CD14-positive monocyte (primary cell): ENCODE measurements around the gene EXOC6B. TPM values are rescaled to one million over a fixed set of nuclear protein-coding genes. Genes with fewer than 3 reads are reported as not detected.

ENCODE experiments used
- DNase-seq, 3 donors: peaks; one replicate each; pipeline ENCODE4 v3.0.0-alpha.2; 2011 to 2022
- H2AFZ ChIP-seq: 2 replicates; pipeline ENCODE4 v1.6.0; 2012; ENCODE audit warnings: mild to moderate bottlenecking, low read depth, low read length, inconsistent platforms; ENCODE audit not compliant: insufficient read depth, poor library complexity, severe bottlenecking
- H3K27ac ChIP-seq, 2 donors: 1 replicate in 1 of 2; 2 replicates in 1 of 2; pipeline ENCODE4 v1.5.1; 2012 to 2013; ENCODE audit warnings: low read length in 2 of 2, control low read depth in 1 of 2, inconsistent platforms in 1 of 2, low read depth in 1 of 2, mild to moderate bottlenecking in 1 of 2
- H3K27me3 ChIP-seq, 2 donors: one replicate each; pipeline versions ENCODE4 v1.6.0 to v1.6.1; 2011 to 2013; ENCODE audit warnings: low read length in 2 of 2; ENCODE audit not compliant: control insufficient read depth in 2 of 2, insufficient read depth in 2 of 2
- H3K36me3 ChIP-seq, 2 donors: replicated peaks in 1 of 2; 1 replicate in 1 of 2; 2 replicates in 1 of 2; pipeline versions ENCODE4 v1.5.1 to v1.6.1; 2012 to 2013; ENCODE audit warnings: low read length in 2 of 2, control low read depth in 1 of 2, inconsistent platforms in 1 of 2, mild to moderate bottlenecking in 1 of 2; ENCODE audit not compliant: insufficient read depth in 2 of 2, control insufficient read depth in 1 of 2
- H3K4me1 ChIP-seq, 2 donors: 1 replicate in 1 of 2; 2 replicates in 1 of 2; pipeline versions ENCODE4 v1.5.1 to v1.6.1; 2012 to 2013; ENCODE audit warnings: low read length in 2 of 2, control low read depth in 1 of 2, inconsistent platforms in 1 of 2, mild to moderate bottlenecking in 1 of 2, moderate library complexity in 1 of 2; ENCODE audit not compliant: insufficient read depth in 2 of 2, control insufficient read depth in 1 of 2
- H3K4me2 ChIP-seq: replicated peaks from 2 replicates; pipeline ENCODE3; 2012; ENCODE audit warnings: low read length, moderate library complexity, mild to moderate bottlenecking; ENCODE audit not compliant: poor library complexity, severe bottlenecking; ENCODE audit errors: extremely low read depth
- H3K4me3 ChIP-seq, 3 experiments: fragments of 200-600 bp in 1 of 3; sonication (generic) in 1 of 3; replicated peaks in 1 of 3; 1 replicate in 2 of 3; 2 replicates in 1 of 3; pipeline ENCODE4 v1.5.1; 2011 to 2013; ENCODE audit warnings: low read length in 3 of 3, mild to moderate bottlenecking in 3 of 3, control low read depth in 2 of 3, low read depth in 2 of 3, inconsistent platforms in 1 of 3, moderate library complexity in 1 of 3
- H3K79me2 ChIP-seq: 2 replicates; pipeline ENCODE4 v1.6.0; 2012; ENCODE audit warnings: mild to moderate bottlenecking, control low read depth, inconsistent platforms, low read length, moderate library complexity; ENCODE audit not compliant: insufficient read depth
- H3K9ac ChIP-seq: 2 replicates; pipeline ENCODE4 v1.6.0; 2017; ENCODE audit warnings: low read length, mild to moderate bottlenecking; ENCODE audit not compliant: insufficient read depth, poor library complexity, severe bottlenecking
- H3K9me3 ChIP-seq, 2 donors: replicated peaks in 1 of 2; 1 replicate in 1 of 2; 2 replicates in 1 of 2; pipeline versions ENCODE4 v1.5.1 to v1.6.1; 2012 to 2013; ENCODE audit warnings: low read length in 2 of 2, control low read depth in 1 of 2; ENCODE audit not compliant: control insufficient read depth in 1 of 2, insufficient read depth in 1 of 2
- H4K20me1 ChIP-seq: 2 replicates; pipeline ENCODE4 v1.6.0; 2012; ENCODE audit warnings: mild to moderate bottlenecking, low read length, control low read depth, moderate library complexity; ENCODE audit not compliant: insufficient read depth
- H3K27ac Mint-ChIP-seq, 7 donors: one replicate each; pipeline ENCODE4 v1.8.0; 2020; ENCODE audit warnings: mild to moderate bottlenecking in 7 of 7, mixed read lengths in 7 of 7, moderate library complexity in 6 of 7, inconsistent platforms in 2 of 7
- H3K27me3 Mint-ChIP-seq, 3 donors: one replicate each; pipeline ENCODE4 v1.8.0; 2021 to 2022; ENCODE audit warnings: low read depth in 3 of 3, mild to moderate bottlenecking in 3 of 3, mixed read lengths in 3 of 3, moderate library complexity in 3 of 3, inconsistent platforms in 1 of 3
- H3K36me3 Mint-ChIP-seq, 2 donors: one replicate each; pipeline ENCODE4 v1.8.0; 2020; ENCODE audit warnings: mixed read lengths in 2 of 2, inconsistent platforms in 1 of 2, mild to moderate bottlenecking in 1 of 2
- H3K4me1 Mint-ChIP-seq: one replicate; pipeline ENCODE4 v1.8.0; 2020; ENCODE audit warnings: mild to moderate bottlenecking, mixed read lengths
- H3K4me3 Mint-ChIP-seq, 2 donors: one replicate each; pipeline ENCODE4 v1.8.0; 2020; ENCODE audit warnings: mild to moderate bottlenecking in 2 of 2, mixed read lengths in 2 of 2, moderate library complexity in 1 of 2
- H3K9me3 Mint-ChIP-seq, 7 donors: one replicate each; pipeline ENCODE4 v1.8.0; 2020 to 2022; ENCODE audit warnings: mixed read lengths in 7 of 7, mild to moderate bottlenecking in 6 of 7, moderate library complexity in 6 of 7, inconsistent platforms in 2 of 7
- CTCF ChIP-seq: fragments of 200-600 bp; IDR thresholded peaks from one replicate; pipeline ENCODE4 v1.8.0; 2022; ENCODE audit warnings: antibody characterized with exemption, mild to moderate bottlenecking
- WGBS: methylation state at CpG from one replicate; pipeline ENCODE4 v1.1.5; 2013; ENCODE audit warnings: missing lambda C conversion rate; ENCODE audit not compliant: insufficient coverage; 5-methylcytosine and 5-hydroxymethylcytosine counted together
- intact Hi-C, 2 donors: fragments of 100-400 bp; cut with micrococcal nuclease; formaldehyde crosslinking; loops; one replicate each; pipeline versions ENCODE4 v1.15.0 to v1.15.1; 2023
- polyA plus RNA-seq, 3 donors: library from polyadenylated mRNA; depleted of rRNA in 1 of 3; unstranded in 2 of 3; stranded (reverse) in 1 of 3; fragments of 300-500 nt in 2 of 3; fragments of >200 nt in 1 of 3; fragmentation: Illumina TruSeq in 2 of 3; gene quantifications; 1 replicate in 2 of 3; 2 replicates in 1 of 3; pipeline ENCODE4 v1.2.3, GENCODE V29; 2012 to 2021

The EXOC6B gene
- polyA plus RNA-seq, 3 donors = 1.8 to 2.8 (median 2.1) TPM

- no peak overlapping the region for H3K9ac ChIP-seq
- no peaks in the 10 kb centered on the region for H3K27me3 Mint-ChIP-seq
- no peaks in the 10 kb centered on the region for H3K36me3 ChIP-seq
- H3K27me3 ChIP-seq = no peaks in the 10 kb centered on the region
- no peaks in the 10 kb centered on the region for H3K9me3 Mint-ChIP-seq
- peaks cover 3% of the 10 kb centered on the region for H3K4me1 Mint-ChIP-seq
- DNase-seq = no peak
- no peaks in the 10 kb centered on the region for H3K9me3 ChIP-seq
- peak overlapping the region in 1 of 7 donors; percentile 23 for H3K27ac Mint-ChIP-seq
- H3K27ac ChIP-seq = no peak overlapping the region
- H3K4me1 ChIP-seq = no peaks in the 10 kb centered on the region
- WGBS = no CpG with 5 or more reads among the region's 1 CpG
- no peak overlapping the region for H3K4me3 Mint-ChIP-seq
- H3K36me3 Mint-ChIP-seq = no peaks in the 10 kb centered on the region
- H3K4me2 ChIP-seq = no peak overlapping the region
- H3K4me3 ChIP-seq = no peak overlapping the region
- no peaks in the 10 kb centered on the region for H4K20me1 ChIP-seq
- no peak for TF ChIP-seq CTCF
- intact Hi-C loops = no loop called here
- H2AFZ ChIP-seq = no peak overlapping the region
- no peaks in the 10 kb centered on the region for H3K79me2 ChIP-seq
Measured at GRCh38 chr2:72570413-72570812, 255.4 kb downstream of the EXOC6B start.

GRCh38 chr2:72562451-72563153 lies 263.2 kb downstream of the EXOC6B start:
- no CpG with 5 or more reads among the region's 4 CpGs for WGBS
- H3K27ac Mint-ChIP-seq = no peak overlapping the region
- no peak for DNase-seq
- Histone ChIP-seq H3K79me2 (no peaks in the 10 kb centered on the region), H3K9ac (no peak overlapping the region), H3K4me3 (no peak overlapping the region), H4K20me1 (no peaks in the 10 kb centered on the region), H3K36me3 (no peaks in the 10 kb centered on the region), H3K4me2 (no peak overlapping the region), H2AFZ (no peak overlapping the region), H3K9me3 (no peaks in the 10 kb centered on the region), H3K27ac (no peak overlapping the region), H3K27me3 (no peaks in the 10 kb centered on the region), H3K4me1 (no peaks in the 10 kb centered on the region)
- no peaks in the 10 kb centered on the region for H3K36me3 Mint-ChIP-seq
- no peak for TF ChIP-seq CTCF
- H3K4me3 Mint-ChIP-seq = no peak overlapping the region
- intact Hi-C loops = no loop called here
- no peaks in the 10 kb centered on the region for H3K27me3 Mint-ChIP-seq
- peaks cover 0 to 2% (median 0%) of the 10 kb centered on the region in 7 donors for H3K9me3 Mint-ChIP-seq
- no peaks in the 10 kb centered on the region for H3K4me1 Mint-ChIP-seq
